OCI-LY1 (cell line): ENCODE data around the gene RNF207.

Source experiments
- CTCF ChIP-seq: fragments of 200-600 bp; sonication (generic), shearing (Covaris generic); IDR thresholded peaks from 2 replicates; pipeline ENCODE4 v1.5.1; 2017; ENCODE audit warnings: mild to moderate bottlenecking, antibody characterized with exemption, low read length, moderate library complexity, mixed read lengths
- EZH2 ChIP-seq: fragments of 200-600 bp; sonication (generic), shearing (Covaris generic); IDR thresholded peaks from 2 replicates; pipeline ENCODE4 v1.8.0; 2017; ENCODE audit warnings: borderline replicate concordance, mixed run types, mild to moderate bottlenecking, antibody characterized with exemption, low read length, moderate library complexity, mixed read lengths

- TF ChIP-seq CTCF (no peak), EZH2 (no peak)
Observed at GRCh38 chr1:6268415-6268814, 62.5 kb downstream of the RNF207 start.
